HFF-Myc (cell line): ENCODE measurements around the gene ARID1A.

Experiments
- DNase-seq: peaks from one replicate; pipeline ENCODE4 v3.0.0-alpha.2; 2011; ENCODE audit warnings: low read depth; ENCODE audit errors: extremely low read depth
- H3K4me3 ChIP-seq: replicated peaks from 2 replicates; pipeline ENCODE4 v1.5.1; 2011; ENCODE audit warnings: low read depth, mild to moderate bottlenecking, control low read depth, low read length
- CTCF ChIP-seq: IDR thresholded peaks from 2 replicates; pipeline ENCODE4 v1.5.1; 2012; ENCODE audit warnings: mild to moderate bottlenecking, low read depth, low read length, control low read depth; ENCODE audit errors: missing control alignments

The ARID1A gene

DNA sequence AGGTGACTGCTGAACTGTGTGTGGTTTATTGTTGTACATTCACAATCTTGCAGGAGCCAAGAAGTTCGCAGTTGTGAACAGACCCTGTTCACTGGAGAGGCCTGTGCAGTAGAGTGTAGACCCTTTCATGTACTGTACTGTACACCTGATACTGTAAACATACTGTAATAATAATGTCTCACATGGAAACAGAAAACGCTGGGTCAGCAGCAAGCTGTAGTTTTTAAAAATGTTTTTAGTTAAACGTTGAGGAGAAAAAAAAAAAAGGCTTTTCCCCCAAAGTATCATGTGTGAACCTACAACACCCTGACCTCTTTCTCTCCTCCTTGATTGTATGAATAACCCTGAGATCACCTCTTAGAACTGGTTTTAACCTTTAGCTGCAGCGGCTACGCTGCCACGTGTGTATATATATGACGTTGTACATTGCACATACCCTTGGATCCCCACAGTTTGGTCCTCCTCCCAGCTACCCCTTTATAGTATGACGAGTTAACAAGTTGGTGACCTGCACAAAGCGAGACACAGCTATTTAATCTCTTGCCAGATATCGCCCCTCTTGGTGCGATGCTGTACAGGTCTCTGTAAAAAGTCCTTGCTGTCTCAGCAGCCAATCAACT, 85.5 kb downstream of the ARID1A start:
- DNase-seq: no peak
- TF ChIP-seq CTCF: no peak
- H3K4me3 ChIP-seq: no peak overlapping the region

- no peak for TF ChIP-seq CTCF
- no peak overlapping the region for H3K4me3 ChIP-seq
- DNase-seq: no peak
Observed at GRCh38 chr1:26782521-26783212, 86.9 kb downstream of the ARID1A start.

- no peak for TF ChIP-seq CTCF
- H3K4me3 ChIP-seq: no peak overlapping the region
- no peak for DNase-seq
Observed at GRCh38 chr1:26783646-26784022, 87.8 kb downstream of the ARID1A start.

GRCh38 chr1:26784023-26784871, 88.4 kb downstream of the ARID1A start:
- no peak overlapping the region for H3K4me3 ChIP-seq
- DNase-seq: no peak
- TF ChIP-seq CTCF: no peak

DNA sequence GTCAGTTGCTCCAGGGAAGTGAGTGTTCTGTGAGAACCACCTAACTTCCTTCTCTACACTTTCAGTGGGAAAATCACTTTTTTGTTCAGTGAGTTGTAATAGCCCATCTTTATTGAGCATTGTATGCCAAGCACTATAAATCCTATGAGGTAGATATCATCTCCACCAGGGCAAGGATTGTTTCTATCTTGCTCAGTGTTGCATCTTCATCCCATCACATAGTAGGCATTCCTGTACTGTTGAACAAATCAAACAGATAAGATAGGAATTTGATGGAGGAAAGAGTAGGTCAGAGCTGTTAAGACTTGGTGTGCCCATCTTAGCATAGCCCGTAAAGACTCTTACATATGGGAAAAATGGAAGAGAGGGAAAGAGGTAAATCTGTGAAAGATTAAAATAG, 89.1 kb downstream of the ARID1A start:
- TF ChIP-seq CTCF: no peak
- no peak for DNase-seq
- no peak overlapping the region for H3K4me3 ChIP-seq

DNA sequence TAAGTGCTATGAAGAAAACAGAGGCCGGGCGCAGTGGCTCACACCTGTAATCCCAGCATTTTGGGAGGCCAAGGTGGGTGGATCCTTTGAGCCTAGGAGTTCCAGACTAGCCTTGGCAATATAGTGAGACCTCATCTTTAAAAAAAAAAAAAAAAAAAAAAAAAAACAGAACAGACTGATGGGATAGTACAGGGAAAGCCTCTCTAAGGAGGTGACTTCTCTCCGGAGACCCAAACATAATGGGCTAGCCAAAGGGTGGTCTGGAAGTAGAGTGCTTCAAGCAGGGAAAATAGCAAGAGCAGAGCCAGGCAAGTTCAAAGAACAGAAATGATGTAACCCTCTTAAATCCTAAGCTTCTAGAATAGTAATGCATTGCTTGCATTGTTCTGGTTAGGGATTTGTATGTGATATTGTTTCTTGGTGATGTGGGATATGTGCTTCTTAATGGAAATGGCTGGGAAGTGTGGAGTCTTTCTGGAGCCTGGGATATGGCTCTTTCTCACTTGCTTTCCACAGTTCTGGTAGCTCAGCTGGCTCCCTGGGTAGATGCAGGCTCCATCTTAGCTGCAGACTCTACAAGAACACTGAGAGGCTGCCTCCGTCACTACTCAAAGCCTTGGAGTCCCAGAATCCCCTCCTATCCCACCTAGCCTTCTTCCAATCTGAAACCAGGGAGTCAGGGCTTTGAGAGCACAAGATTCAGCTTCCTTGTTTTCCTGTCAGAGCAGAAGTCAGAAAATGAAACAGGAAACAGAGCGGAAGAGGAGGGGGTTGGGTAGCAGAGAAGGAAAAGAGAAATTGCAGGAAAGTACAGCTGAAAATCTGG, 90.0 kb downstream of the ARID1A start:
- DNase-seq: no peak
- H3K4me3 ChIP-seq: no peak overlapping the region
- no peak for TF ChIP-seq CTCF
